B cell (primary cell): ENCODE measurements around the gene DCHS1. TPM values are rescaled to one million over a fixed set of nuclear protein-coding genes. Genes with fewer than 3 reads are reported as not detected.

Experiments used
- ATAC-seq: fragments of 200-7000 bp; cut with Tn5 transposase; one replicate; pipeline ENCODE4 v1.10.0; 2021; ENCODE audit warnings: low read depth, mild to moderate bottlenecking, moderate number of reproducible peaks, moderate library complexity
- CTCF ChIA-PET: fragments of 350-600 bp; sonication (Branson Sonifier 250); formaldehyde crosslinking; loops from one replicate; lab custom pipeline; 2021; ENCODE audit warnings: antibody characterized with exemption, inconsistent platforms; lab: Charles Lee
- POLR2A ChIA-PET: fragments of 350-600 bp; sonication (Branson Sonifier 250); formaldehyde crosslinking; loops from one replicate; lab custom pipeline; 2021; ENCODE audit warnings: antibody characterized with exemption; lab: Charles Lee
- DNase-seq: peaks from one replicate; pipeline ENCODE4 v3.0.0; 2013
- H2AFZ ChIP-seq: 2 replicates; pipeline ENCODE4 v1.6.1; 2012; ENCODE audit warnings: mild to moderate bottlenecking, low read depth, low read length; ENCODE audit not compliant: insufficient read depth, poor library complexity, severe bottlenecking
- H3K27ac ChIP-seq, 2 donors: 1 replicate in 1 of 2; 2 replicates in 1 of 2; pipeline ENCODE4 v1.5.1; 2012 to 2013; ENCODE audit warnings: low read length in 2 of 2, mild to moderate bottlenecking in 2 of 2, moderate library complexity in 1 of 2
- H3K27me3 ChIP-seq, 4 experiments: fragments of 200-600 bp in 1 of 4; sonication (generic) in 1 of 4; replicated peaks in 1 of 4; 1 replicate in 2 of 4; 2 replicates in 2 of 4; pipeline versions ENCODE4 v1.6.1 to v1.7.0; 2013 to 2016; ENCODE audit warnings: low read length in 3 of 4, mild to moderate bottlenecking in 2 of 4, mixed read lengths in 1 of 4, moderate library complexity in 1 of 4; ENCODE audit not compliant: insufficient read depth in 4 of 4, control insufficient read depth in 3 of 4; ENCODE audit errors: control extremely low read depth in 1 of 4
- H3K36me3 ChIP-seq, 2 experiments: replicated peaks in 1 of 2; 1 replicate in 1 of 2; 2 replicates in 1 of 2; pipeline versions ENCODE4 v1.6.1 to v1.7.1; 2013; ENCODE audit warnings: low read length in 1 of 2; ENCODE audit not compliant: insufficient read depth in 2 of 2, control insufficient read depth in 1 of 2; ENCODE audit errors: control extremely low read depth in 1 of 2, extremely low read depth in 1 of 2
- H3K4me1 ChIP-seq, 2 donors: fragments of 200-600 bp in 1 of 2; sonication (generic) in 1 of 2; 1 replicate in 1 of 2; 2 replicates in 1 of 2; pipeline versions ENCODE4 v1.5.1 to v1.6.1; 2013 to 2017; ENCODE audit warnings: low read length in 2 of 2; ENCODE audit not compliant: control insufficient read depth in 2 of 2, insufficient read depth in 2 of 2
- H3K4me2 ChIP-seq: replicated peaks from 2 replicates; pipeline ENCODE3; 2012; ENCODE audit warnings: mild to moderate bottlenecking, low read depth, low read length; ENCODE audit not compliant: poor library complexity, severe bottlenecking
- H3K4me3 ChIP-seq, 5 experiments: fragments of 200-600 bp in 1 of 5; sonication (generic) in 1 of 5; 1 replicate in 3 of 5; 2 replicates in 2 of 5; pipeline versions ENCODE4 v1.5.1 to v1.7.0; 2011 to 2016; ENCODE audit warnings: low read length in 4 of 5, mild to moderate bottlenecking in 4 of 5, low read depth in 2 of 5, control low read depth in 1 of 5, moderate library complexity in 1 of 5; ENCODE audit not compliant: insufficient read depth in 1 of 5; ENCODE audit errors: control extremely low read depth in 1 of 5, extremely low read depth in 1 of 5
- H3K79me2 ChIP-seq: fragments of 200-600 bp; sonication (generic); one replicate; pipeline ENCODE4 v1.6.0; 2016; ENCODE audit warnings: low read length; ENCODE audit not compliant: control insufficient read depth, insufficient read depth
- H3K9ac ChIP-seq: fragments of 200-600 bp; sonication (generic); 2 replicates; pipeline ENCODE4 v1.6.1; 2017; ENCODE audit warnings: mild to moderate bottlenecking, low read length, moderate library complexity
- H3K9me3 ChIP-seq, 3 donors: one replicate each; pipeline versions ENCODE4 v1.6.1 to v1.7.1; 2013; ENCODE audit warnings: low read length in 2 of 3; ENCODE audit not compliant: control insufficient read depth in 2 of 3, insufficient read depth in 1 of 3; ENCODE audit errors: control extremely low read depth in 1 of 3
- H4K20me1 ChIP-seq: 2 replicates; pipeline ENCODE4 v1.6.0; 2012; ENCODE audit warnings: mild to moderate bottlenecking, low read length; ENCODE audit not compliant: insufficient read depth, control insufficient read depth, poor library complexity, severe bottlenecking
- H3K27ac Mint-ChIP-seq: one replicate; pipeline ENCODE4 v1.8.0; 2021; ENCODE audit warnings: mixed read lengths
- H3K27me3 Mint-ChIP-seq: one replicate; pipeline ENCODE4 v1.8.0; 2021; ENCODE audit warnings: mixed read lengths
- H3K4me1 Mint-ChIP-seq: one replicate; pipeline ENCODE4 v1.8.0; 2021; ENCODE audit warnings: mixed read lengths
- H3K4me3 Mint-ChIP-seq: one replicate; pipeline ENCODE4 v1.8.0; 2021; ENCODE audit warnings: mixed read lengths
- H3K9me3 Mint-ChIP-seq: one replicate; pipeline ENCODE4 v1.8.0; 2022; ENCODE audit warnings: mixed read lengths; ENCODE audit not compliant: insufficient read depth
- EZH2 ChIP-seq: IDR thresholded peaks from 2 replicates; pipeline ENCODE4 v1.6.1; 2012; ENCODE audit warnings: borderline replicate concordance, low read depth, mild to moderate bottlenecking, moderate library complexity, low read length; ENCODE audit not compliant: insufficient read depth, poor library complexity, severe bottlenecking
- WGBS: methylation state at CpG from one replicate; pipeline ENCODE4 v1.1.5; 2013; ENCODE audit warnings: missing lambda C conversion rate; ENCODE audit not compliant: insufficient coverage; 5-methylcytosine and 5-hydroxymethylcytosine counted together
- intact Hi-C: fragments of 100-400 bp; cut with micrococcal nuclease; formaldehyde crosslinking; loops from one replicate; pipeline ENCODE4 v1.10.0; 2022
- polyA plus RNA-seq: library from polyadenylated mRNA; depleted of rRNA; stranded (reverse); fragments of >200 nt; gene quantifications from 2 replicates; pipeline ENCODE4 v1.2.3, GENCODE V29; 2012
- total RNA-seq, 2 donors: library from RNA; stranded (reverse); fragments of 120-200 nt in 1 of 2; gene quantifications; 1 replicate in 1 of 2; 2 replicates in 1 of 2; pipeline versions ENCODE4 v1.2.3 to v1.2.4, GENCODE V29; 2013 to 2022
- TF ChIP-seq, protein P1 (sequence below): fragments of 200-600 bp; IDR thresholded peaks from one replicate; pipeline ENCODE4 v1.8.0; 2022; ENCODE audit warnings: antibody characterized with exemption, mild to moderate bottlenecking

DCHS1 gene
- total and polyA plus RNA-seq, 2 donors (not counting 1 experiment from before 2014, with no cell fraction given), result 0.31 to 0.84 TPM

DNA sequence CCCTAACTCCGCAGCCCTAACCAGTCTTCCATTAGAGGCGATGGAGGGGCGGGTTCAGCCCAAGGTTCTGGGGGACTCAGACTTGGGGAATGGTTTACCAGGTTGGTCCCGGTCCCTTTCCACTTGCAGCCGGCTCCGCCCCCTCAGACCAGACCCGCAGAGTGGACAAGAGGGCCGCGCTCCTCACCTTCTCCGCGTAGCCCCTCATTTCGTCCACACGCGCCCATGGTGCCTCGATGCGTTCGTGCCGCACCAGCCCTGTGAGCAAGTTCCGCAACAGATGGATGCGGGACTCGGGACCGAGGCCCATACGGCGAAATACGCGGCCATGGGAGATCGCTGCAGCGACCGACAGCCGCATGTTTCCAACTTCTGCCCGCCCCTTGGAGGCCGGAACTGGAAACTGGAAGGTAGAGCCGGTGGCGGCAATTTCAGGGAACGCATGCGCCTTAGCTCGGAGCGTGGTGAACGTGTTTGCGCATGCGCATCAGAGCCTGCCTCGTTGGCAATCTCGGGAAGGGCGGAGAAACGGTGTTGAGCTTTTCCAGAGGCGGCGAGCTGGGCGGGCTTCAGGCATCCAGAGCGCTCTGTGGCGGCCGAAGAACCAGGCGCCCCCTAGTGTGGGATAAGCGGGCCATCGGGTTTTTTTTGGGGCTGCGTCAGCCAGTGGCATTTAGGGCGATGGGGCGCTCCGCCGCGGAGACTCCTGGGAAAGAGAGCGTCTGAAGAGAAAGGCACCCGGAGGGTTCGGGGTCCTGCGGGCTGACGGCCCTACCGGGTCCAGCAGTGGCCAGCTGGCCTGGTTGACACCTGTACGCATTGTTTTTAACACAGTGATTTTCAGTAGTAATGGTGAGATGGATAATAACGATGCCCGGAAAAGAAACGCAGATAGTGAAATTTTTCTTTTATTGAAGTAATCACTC, 27.6 kb upstream of the DCHS1 start, which contains the start of gene MRPL17:
MRPL17 (minus strand) TSS at position 405 of the 926 bp plus-strand sequence; CDS start at position 361, 44 bp downstream.
- Mint-ChIP-seq H3K9me3 (no peaks in the 10 kb centered on the region), H3K27me3 (no peaks in the 10 kb centered on the region), H3K4me3 (peak within 1 kb of the TSS; percentile 99), H3K27ac (peak within 1 kb of the TSS; percentile 99), H3K4me1 (peaks cover 25% of the 10 kb centered on the region)
- CTCF ChIA-PET, result interaction anchor here (0.6 to 2.5 kb wide), 27 partner anchors 8 to 306 kb away, joined by 3 to 52 read pairs (median 4); partner anchors contain the start of genes ARFIP2, ILK, RRP8 and TAF10
- Histone ChIP-seq H3K27me3 (no peaks in the 10 kb centered on the region), H3K27ac (peak within 1 kb of the TSS; percentile 74 to 91), H4K20me1 (no peaks in the 10 kb centered on the region), H3K4me3 (peak within 1 kb of the TSS; percentile 80 to 91 (median 84)), H3K4me1 (peaks cover 12% of the 10 kb centered on the region in 2 donors), H3K4me2 (peak within 1 kb of the TSS; percentile 89), H3K79me2 (peaks cover 12% of the 10 kb centered on the region), H3K9ac (peak within 1 kb of the TSS; percentile 84), H2AFZ (peak within 1 kb of the TSS; percentile 94), H3K36me3 (peaks cover 0 to 8% of the 10 kb centered on the region in 2 experiments), H3K9me3 (no peaks in the 10 kb centered on the region)
- TF ChIP-seq EZH2, result no peak
- TF ChIP-seq, protein P1, sequence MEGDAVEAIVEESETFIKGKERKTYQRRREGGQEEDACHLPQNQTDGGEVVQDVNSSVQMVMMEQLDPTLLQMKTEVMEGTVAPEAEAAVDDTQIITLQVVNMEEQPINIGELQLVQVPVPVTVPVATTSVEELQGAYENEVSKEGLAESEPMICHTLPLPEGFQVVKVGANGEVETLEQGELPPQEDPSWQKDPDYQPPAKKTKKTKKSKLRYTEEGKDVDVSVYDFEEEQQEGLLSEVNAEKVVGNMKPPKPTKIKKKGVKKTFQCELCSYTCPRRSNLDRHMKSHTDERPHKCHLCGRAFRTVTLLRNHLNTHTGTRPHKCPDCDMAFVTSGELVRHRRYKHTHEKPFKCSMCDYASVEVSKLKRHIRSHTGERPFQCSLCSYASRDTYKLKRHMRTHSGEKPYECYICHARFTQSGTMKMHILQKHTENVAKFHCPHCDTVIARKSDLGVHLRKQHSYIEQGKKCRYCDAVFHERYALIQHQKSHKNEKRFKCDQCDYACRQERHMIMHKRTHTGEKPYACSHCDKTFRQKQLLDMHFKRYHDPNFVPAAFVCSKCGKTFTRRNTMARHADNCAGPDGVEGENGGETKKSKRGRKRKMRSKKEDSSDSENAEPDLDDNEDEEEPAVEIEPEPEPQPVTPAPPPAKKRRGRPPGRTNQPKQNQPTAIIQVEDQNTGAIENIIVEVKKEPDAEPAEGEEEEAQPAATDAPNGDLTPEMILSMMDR, result peak; percentile 88
- DNase-seq (peak; percentile 100), ATAC-seq (peak; percentile 96)
- intact Hi-C loops, result loop anchor here (1.0 to 5.0 kb wide), 9 partner anchors 36 to 448 kb away; partner anchors contain the start of genes APBB1, ARFIP2, FHIP1B and ILK
- under 1% methylated on average over 62 of the region's 70 CpGs for WGBS
- POLR2A ChIA-PET, result interaction anchor here (0.6 to 1.9 kb wide), 9 partner anchors 36 to 293 kb away, joined by 3 to 19 read pairs (median 4); partner anchors contain the start of genes ARFIP2, ILK, RRP8 and SMPD1
